MM.1S (cell line): ENCODE data around the gene C5orf15.

Experiments used
- DNase-seq: peaks from one replicate; pipeline ENCODE4 v3.0.0-alpha.2; 2015
- H2AFZ ChIP-seq: fragments of 300-600 bp; sonication (generic); 2 replicates; pipeline ENCODE4 v1.6.0; 2016; ENCODE audit warnings: antibody characterized with exemption, low read length
- H3F3A ChIP-seq: fragments of 300-600 bp; sonication (generic); 2 replicates; pipeline ENCODE4 v1.6.1; 2016; ENCODE audit warnings: mild to moderate bottlenecking, antibody characterized with exemption, low read length, moderate library complexity, mixed read lengths; ENCODE audit not compliant: insufficient read depth
- H3K27ac ChIP-seq: fragments of 300-600 bp; sonication (generic); 2 replicates; pipeline ENCODE4 v1.5.1; 2016; ENCODE audit warnings: mild to moderate bottlenecking, low read length
- H3K27me3 ChIP-seq: fragments of 300-600 bp; sonication (generic); replicated peaks from 2 replicates; pipeline ENCODE4 v1.6.0; 2016; ENCODE audit warnings: low read length; ENCODE audit not compliant: insufficient read depth
- H3K36me3 ChIP-seq: fragments of 300-600 bp; sonication (generic); replicated peaks from 2 replicates; pipeline ENCODE4 v1.6.1; 2016; ENCODE audit warnings: mild to moderate bottlenecking, low read length, mixed read lengths; ENCODE audit not compliant: insufficient read depth
- H3K4me1 ChIP-seq: fragments of 300-600 bp; sonication (generic); 2 replicates; pipeline ENCODE4 v1.6.1; 2016; ENCODE audit warnings: low read length, mixed read lengths
- H3K4me2 ChIP-seq: fragments of 300-600 bp; sonication (generic); 2 replicates; pipeline ENCODE4 v1.6.0; 2016; ENCODE audit warnings: low read depth, low read length
- H3K4me3 ChIP-seq: fragments of 300-600 bp; sonication (generic); 2 replicates; pipeline ENCODE4 v1.5.1; 2016; ENCODE audit warnings: low read length, mixed read lengths
- H3K79me2 ChIP-seq: fragments of 300-600 bp; sonication (generic); 2 replicates; pipeline ENCODE4 v1.6.1; 2016; ENCODE audit warnings: mixed run types, low read length, mixed read lengths
- H3K9ac ChIP-seq: fragments of 300-600 bp; sonication (generic); 2 replicates; pipeline ENCODE4 v1.6.1; 2016; ENCODE audit warnings: low read length, mixed read lengths
- H3K9me2 ChIP-seq: fragments of 300-600 bp; sonication (generic); replicated peaks from 2 replicates; pipeline ENCODE4 v1.6.1; 2016; ENCODE audit warnings: mild to moderate bottlenecking, low read length, mixed read lengths; ENCODE audit not compliant: insufficient read depth
- H3K9me3 ChIP-seq: fragments of 300-600 bp; sonication (generic); replicated peaks from 2 replicates; pipeline ENCODE4 v1.6.1; 2016; ENCODE audit warnings: mild to moderate bottlenecking, low read length, mixed read lengths; ENCODE audit not compliant: insufficient read depth
- H4K20me1 ChIP-seq: fragments of 300-600 bp; sonication (generic); 2 replicates; pipeline ENCODE4 v1.6.1; 2016; ENCODE audit warnings: mild to moderate bottlenecking, low read length, moderate library complexity, mixed read lengths; ENCODE audit not compliant: insufficient read depth
- CTCF ChIP-seq: fragments of 300-600 bp; sonication (generic); IDR thresholded peaks from 2 replicates; pipeline ENCODE4 v1.5.1; 2016; ENCODE audit warnings: antibody characterized with exemption, low read length, mixed read lengths
- EZH2 ChIP-seq: fragments of 300-600 bp; sonication (generic); optimal IDR thresholded peaks from 2 replicates; pipeline ENCODE3; 2017; ENCODE audit warnings: low read depth, mild to moderate bottlenecking, antibody characterized with exemption, low read length, mixed read lengths
- EZH2phosphoT487 ChIP-seq: fragments of 300-600 bp; sonication (generic); IDR thresholded peaks from 2 replicates; pipeline ENCODE4 v1.6.1; 2018; ENCODE audit warnings: antibody characterized with exemption, low read length

The C5orf15 gene

GRCh38 chr5:133990396-133990795 lies 22.0 kb upstream of the C5orf15 start:
- peaks cover 38% of the 10 kb centered on the region for H4K20me1 ChIP-seq
- TF ChIP-seq EZH2phosphoT487 = no peak
- no peak for TF ChIP-seq CTCF
- no peak for TF ChIP-seq EZH2
- no peak for DNase-seq
- no peak overlapping the region for H3K27ac ChIP-seq
- H3F3A ChIP-seq = 0 out of 2 replicates have a peak, but pooled peaks cover 3% of the 10 kb centered on the region
- H2AFZ ChIP-seq = no peak overlapping the region
- H3K27me3 ChIP-seq = no peaks in the 10 kb centered on the region
- H3K9me3 ChIP-seq = no peaks in the 10 kb centered on the region
- H3K4me3 ChIP-seq = no peak overlapping the region
- peaks cover 90% of the 10 kb centered on the region for H3K79me2 ChIP-seq
- H3K4me1 ChIP-seq = no peaks in the 10 kb centered on the region; the same call in 1 of the 2 replicates
- H3K9me2 ChIP-seq = no peaks in the 10 kb centered on the region
- H3K36me3 ChIP-seq = peaks cover 19% of the 10 kb centered on the region
- no peak overlapping the region for H3K4me2 ChIP-seq
- no peak overlapping the region for H3K9ac ChIP-seq

GRCh38 chr5:133985540-133986180 lies 17.2 kb upstream of the C5orf15 start:
- no peak overlapping the region for H3K4me3 ChIP-seq
- peaks cover 13% of the 10 kb centered on the region for H3K36me3 ChIP-seq
- peaks cover 71% of the 10 kb centered on the region for H3K79me2 ChIP-seq

DNA sequence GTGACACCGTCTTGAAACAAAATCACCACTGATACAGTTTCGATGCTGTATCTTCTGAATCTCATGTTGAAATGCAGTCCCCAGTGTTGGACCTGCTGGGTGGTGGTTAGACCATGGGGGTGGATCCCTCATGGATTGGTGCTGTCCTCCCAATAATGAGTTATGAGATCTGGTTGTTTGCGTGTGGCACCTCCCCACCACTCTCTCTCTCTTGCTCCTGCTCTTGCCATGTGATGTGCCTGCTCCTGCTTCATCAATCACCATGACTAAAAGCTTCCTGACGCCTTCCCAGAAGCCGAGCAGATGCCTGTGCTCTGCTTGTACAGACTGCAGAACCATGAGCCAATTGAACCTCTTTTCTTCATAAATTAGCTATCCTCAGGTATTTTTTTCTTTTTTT lies 15.2 kb upstream of the C5orf15 start:
- Histone ChIP-seq H3K4me3 (no peak overlapping the region), H3K4me2 (no peak overlapping the region), H3K27me3 (no peaks in the 10 kb centered on the region), H4K20me1 (no peaks in the 10 kb centered on the region; the same call in 1 of the 2 replicates), H3F3A (no peaks in the 10 kb centered on the region; the same call in 1 of the 2 replicates), H3K9me2 (no peaks in the 10 kb centered on the region), H3K9me3 (no peaks in the 10 kb centered on the region), H3K79me2 (peaks cover 65% of the 10 kb centered on the region), H3K36me3 (peaks cover 4% of the 10 kb centered on the region), H3K4me1 (no peaks in the 10 kb centered on the region), H2AFZ (no peak overlapping the region), H3K27ac (no peak overlapping the region), H3K9ac (no peak overlapping the region)
- TF ChIP-seq CTCF (no peak), EZH2phosphoT487 (no peak), EZH2 (no peak)
- DNase-seq = no peak

More at GRCh38 chr5:133985540-133986180, 17.2 kb upstream of the C5orf15 start:
- Histone ChIP-seq H4K20me1 (no peaks in the 10 kb centered on the region; the same call in 1 of the 2 replicates), H3K4me1 (no peaks in the 10 kb centered on the region), H3K27ac (no peak overlapping the region), H3K9ac (no peak overlapping the region), H3K9me3 (no peaks in the 10 kb centered on the region), H3F3A (0 out of 2 replicates have a peak, but pooled peaks cover 3% of the 10 kb centered on the region), H3K4me2 (no peak overlapping the region), H3K9me2 (no peaks in the 10 kb centered on the region), H3K27me3 (no peaks in the 10 kb centered on the region), H2AFZ (no peak overlapping the region)
- TF ChIP-seq CTCF (no peak), EZH2phosphoT487 (no peak), EZH2 (no peak)
- no peak for DNase-seq
